Liver (tissue), 10 donors: Measurements from ENCODE around the gene ARHGEF4. TPM values are rescaled to one million over a fixed set of nuclear protein-coding genes. Genes with fewer than 3 reads are reported as not detected.

ENCODE experiments used
- DNase-seq: peaks from one replicate; pipeline ENCODE4 v3.0.0-alpha.2; 2017; ENCODE audit warnings: low spot score
- H3K27ac ChIP-seq, 2 donors: one replicate each; pipeline ENCODE4 v1.7.0; 2013; ENCODE audit warnings: inconsistent platforms in 2 of 2, low read length in 2 of 2, control low read depth in 1 of 2, low read depth in 1 of 2, mild to moderate bottlenecking in 1 of 2
- H3K27me3 ChIP-seq, 4 donors: one replicate each; pipeline versions ENCODE4 v1.6.1 to v1.7.0; 2013; ENCODE audit warnings: low read length in 3 of 4, inconsistent platforms in 1 of 4, mild to moderate bottlenecking in 1 of 4, moderate library complexity in 1 of 4; ENCODE audit not compliant: control insufficient read depth in 4 of 4, insufficient read depth in 4 of 4
- H3K36me3 ChIP-seq, 4 donors: one replicate each; pipeline versions ENCODE4 v1.6.1 to v1.7.0; 2013; ENCODE audit warnings: low read length in 3 of 4, mild to moderate bottlenecking in 3 of 4, low read depth in 1 of 4, moderate library complexity in 1 of 4; ENCODE audit not compliant: control insufficient read depth in 4 of 4, insufficient read depth in 3 of 4
- H3K4me1 ChIP-seq, 4 donors: one replicate each; pipeline versions ENCODE4 v1.6.1 to v1.7.0; 2013; ENCODE audit warnings: low read length in 3 of 4, mild to moderate bottlenecking in 3 of 4, moderate library complexity in 1 of 4; ENCODE audit not compliant: control insufficient read depth in 4 of 4, insufficient read depth in 4 of 4
- H3K4me3 ChIP-seq, 3 donors: one replicate each; pipeline versions ENCODE4 v1.6.1 to v1.7.0; 2013; ENCODE audit warnings: low read length in 3 of 3, control low read depth in 1 of 3, low read depth in 1 of 3, mild to moderate bottlenecking in 1 of 3
- H3K9ac ChIP-seq, 2 donors: one replicate each; pipeline ENCODE4 v1.7.0; 2013; ENCODE audit warnings: low read length in 2 of 2, mild to moderate bottlenecking in 2 of 2, moderate library complexity in 2 of 2, control low read depth in 1 of 2, low read depth in 1 of 2
- H3K9me3 ChIP-seq, 4 donors: one replicate each; pipeline versions ENCODE4 v1.6.1 to v1.7.0; 2013; ENCODE audit warnings: low read length in 3 of 4; ENCODE audit not compliant: control insufficient read depth in 4 of 4
- CTCF ChIP-seq: fragments of 150-350 bp; IDR thresholded peaks from 2 replicates; pipeline ENCODE4 v1.5.1; 2017; ENCODE audit warnings: improper control_type of control experiment, low read depth, low read length; ENCODE audit not compliant: missing input control
- FOXA1 ChIP-seq: IDR thresholded peaks from 2 replicates; pipeline ENCODE4 v1.6.1; 2016; ENCODE audit warnings: antibody characterized with exemption
- FOXA2 ChIP-seq: IDR thresholded peaks from 2 replicates; pipeline ENCODE4 v1.6.1; 2016; ENCODE audit warnings: antibody characterized with exemption
- HNF4A ChIP-seq, 2 donors: conservative IDR thresholded peaks; 2 replicates each; pipeline ENCODE4 v1.6.1; 2016; ENCODE audit warnings: antibody characterized with exemption in 2 of 2, mild to moderate bottlenecking in 2 of 2
- HNF4G ChIP-seq: IDR thresholded peaks from 2 replicates; pipeline ENCODE4 v1.6.1; 2016; ENCODE audit warnings: antibody characterized with exemption
- JUND ChIP-seq, 2 donors: IDR thresholded peaks; 2 replicates each; pipeline ENCODE4 v1.6.1; 2016; ENCODE audit warnings: antibody characterized with exemption in 2 of 2
- MAX ChIP-seq: IDR thresholded peaks from 2 replicates; pipeline ENCODE4 v1.6.1; 2016; ENCODE audit warnings: antibody characterized with exemption
- RXRA ChIP-seq, 2 donors: IDR thresholded peaks; 2 replicates each; pipeline ENCODE4 v1.6.1; 2017 to 2018; ENCODE audit warnings: antibody characterized with exemption in 2 of 2, mild to moderate bottlenecking in 1 of 2
- YY1 ChIP-seq: IDR thresholded peaks from 2 replicates; pipeline ENCODE4 v1.6.1; 2016; ENCODE audit warnings: antibody characterized with exemption, mild to moderate bottlenecking
- WGBS: extraction: QIAGEN DNeasy Blood & Tissue Kit; methylation state at CpG from one replicate; pipeline ENCODE4 v1.1.7; 2013; 5-methylcytosine and 5-hydroxymethylcytosine counted together
- polyA plus RNA-seq, 2 donors: library from polyadenylated mRNA; stranded (reverse) in 1 of 2; unstranded in 1 of 2; fragments of 200-250 nt in 1 of 2; fragments of >200 nt in 1 of 2; fragmentation: Nextera tagmentation in 1 of 2; extraction: Ambion mirVana in 1 of 2; gene quantifications; one replicate each; pipeline versions ENCODE4 v1.2.1 to v1.2.3, GENCODE V29; 2013 to 2015
- small RNA-seq: library from RNA; depleted of rRNA; stranded (forward); fragments of <200 nt; gene quantifications from one replicate; pipeline ENCODE3, GENCODE V24; 2014
- total RNA-seq, 2 donors: library from RNA; depleted of rRNA; stranded (reverse); fragments of >200 nt; gene quantifications; one replicate each; pipeline ENCODE4 v1.2.3, GENCODE V29; 2014
- donor health status: healthy.
- donor health status: healthy.
- donor health status: healthy.
- donor health status: healthy.
- donor health status: healthy.

ARHGEF4 gene
- total and polyA plus RNA-seq, 4 donors: 0.08 TPM; not detected in 2

- TF ChIP-seq CTCF (no peak), RXRA (IDR thresholded peaks at IDR 0.05) (peak in 1 of 2 donors; percentile 6), YY1 (peak; percentile 64), JUND (IDR thresholded peaks at IDR 0.05) (no peak), HNF4A (conservative IDR thresholded peaks at IDR 0.05) (no peak), HNF4G (no peak)
These were observed 257.2 kb downstream of the ARHGEF4 start (continued) for GRCh38 chr2:131093696-131094462.

DNA sequence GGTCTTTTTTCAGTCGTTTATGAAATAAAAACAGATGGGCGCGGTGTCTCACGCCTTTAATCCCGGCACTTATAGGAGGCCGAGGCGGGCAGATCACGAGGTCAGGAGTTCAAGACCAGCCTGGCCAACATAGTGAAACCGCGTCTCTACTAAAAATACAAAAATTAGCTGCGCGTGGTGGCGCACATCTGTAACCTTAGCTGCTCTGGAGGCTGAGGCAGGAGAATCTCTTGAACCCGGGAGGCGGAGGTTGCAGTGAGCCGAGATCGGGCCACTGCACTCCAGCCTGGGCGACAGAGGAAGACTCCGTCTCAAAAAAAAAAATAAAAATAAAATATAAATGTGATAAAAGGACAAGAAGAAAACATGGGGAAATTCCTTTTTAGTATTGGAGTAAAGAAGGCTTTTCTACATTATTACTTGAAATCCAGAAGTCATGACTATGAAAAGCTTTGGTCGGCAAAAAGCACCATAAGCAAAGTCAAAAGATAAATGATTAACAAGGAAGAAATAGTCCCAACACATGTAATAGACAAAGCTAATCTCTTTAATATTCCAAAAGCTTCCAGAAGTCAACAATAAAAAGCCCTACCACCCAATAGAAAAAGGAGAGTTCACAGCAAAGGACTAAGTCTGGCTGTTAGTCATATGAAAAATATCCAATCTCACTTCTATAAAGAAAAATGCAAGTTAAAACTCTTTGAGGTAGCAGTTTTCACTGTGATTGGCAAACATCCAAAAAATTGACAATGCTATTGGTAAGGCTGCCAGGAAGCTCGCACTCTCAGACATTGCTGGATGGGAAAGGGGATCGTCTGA lies 258.0 kb downstream of the ARHGEF4 start:
- no peaks in the 10 kb centered on the region for H3K9me3 ChIP-seq
- peak overlapping the region; percentile 72 to 88 (median 85) for H3K4me3 ChIP-seq
- H3K36me3 ChIP-seq: no peaks in the 10 kb centered on the region
- peak overlapping the region; percentile 56 to 61 for H3K9ac ChIP-seq
- no peaks in the 10 kb centered on the region for H3K27me3 ChIP-seq
- 38% methylated on average over 22 of the region's 22 CpGs for WGBS
- peak overlapping the region; percentile 88 to 96 for H3K27ac ChIP-seq
- no peak for DNase-seq
- H3K4me1 ChIP-seq: peaks cover 5 to 23% (median 10%) of the 10 kb centered on the region in 4 donors
- TF ChIP-seq FOXA1: no peak
- TF ChIP-seq MAX: no peak
- no peak for TF ChIP-seq FOXA2

Small RNA genes lying within 50 kb of the gene (small RNA-seq; reads per million reads assigned to genes)
- gene RF00423: not detected

Other genes starting within 250 kb of the ARHGEF4 start
- gene CFC1, start 237.3 kb upstream of the ARHGEF4 start, total RNA-seq: not detected
- gene CFC1, start 237.3 kb upstream of the ARHGEF4 start, polyA plus RNA-seq: not detected
- not detected for gene POTEJ, start 225.5 kb upstream of the ARHGEF4 start, total RNA-seq
- not detected for gene POTEJ, start 225.5 kb upstream of the ARHGEF4 start, polyA plus RNA-seq
- gene GPR148, start 107.8 kb upstream of the ARHGEF4 start, total RNA-seq: not detected
- gene GPR148, start 107.8 kb upstream of the ARHGEF4 start, polyA plus RNA-seq: not detected
- gene AMER3, start 81.4 kb upstream of the ARHGEF4 start, total RNA-seq: not detected
- not detected for gene AMER3, start 81.4 kb upstream of the ARHGEF4 start, polyA plus RNA-seq